Endothelial cell (in vitro differentiated cells): ENCODE measurements around the gene ALDH16A1. TPM values are rescaled to one million over a fixed set of nuclear protein-coding genes. Genes with fewer than 3 reads are reported as not detected.
A peak's percentile ranks its signal among the peaks of the same experiment; 100 is the strongest.

Experiments
- DNase-seq: peaks from one replicate; pipeline ENCODE4 v3.0.0; 2021; ENCODE audit warnings: low spot score
- H3K27ac Mint-ChIP-seq: one replicate; pipeline ENCODE4 v1.8.0; 2021; ENCODE audit warnings: mixed read lengths, inconsistent platforms; ENCODE audit not compliant: unreplicated experiment
- H3K27me3 Mint-ChIP-seq: one replicate; pipeline ENCODE4 v1.8.0; 2021; ENCODE audit warnings: mild to moderate bottlenecking, moderate library complexity, mixed read lengths, inconsistent platforms; ENCODE audit not compliant: unreplicated experiment
- H3K36me3 Mint-ChIP-seq: one replicate; pipeline ENCODE4 v1.8.0; 2021; ENCODE audit warnings: mild to moderate bottlenecking, low read depth, mixed read lengths, inconsistent platforms; ENCODE audit not compliant: unreplicated experiment
- H3K4me1 Mint-ChIP-seq: one replicate; pipeline ENCODE4 v1.8.0; 2021; ENCODE audit warnings: mild to moderate bottlenecking, mixed read lengths, inconsistent platforms; ENCODE audit not compliant: unreplicated experiment
- H3K4me3 Mint-ChIP-seq: one replicate; pipeline ENCODE4 v1.8.0; 2021; ENCODE audit warnings: mild to moderate bottlenecking, mixed read lengths, inconsistent platforms; ENCODE audit not compliant: unreplicated experiment
- H3K9me3 Mint-ChIP-seq: one replicate; pipeline ENCODE4 v1.8.0; 2021; ENCODE audit warnings: mixed read lengths, inconsistent platforms; ENCODE audit not compliant: unreplicated experiment
- total RNA-seq: library from RNA; stranded (reverse); fragmentation: NEBNext Ultra II Directional; extraction: Animal tissue kit (Norgen Biotek cat#: 25700); gene quantifications from one replicate; pipeline ENCODE4 v1.2.1, GENCODE V29; 2021; ENCODE audit not compliant: unreplicated experiment
- TF ChIP-seq, protein P1 (sequence below): fragments of 200-600 bp; sonication (generic); IDR thresholded peaks from one replicate; pipeline ENCODE4 v1.5.0; 2021; ENCODE audit warnings: antibody characterized with exemption; ENCODE audit not compliant: unreplicated experiment

The ALDH16A1 gene
- total RNA-seq, 1 donor from 2014 or later = 49.6 TPM

DNA sequence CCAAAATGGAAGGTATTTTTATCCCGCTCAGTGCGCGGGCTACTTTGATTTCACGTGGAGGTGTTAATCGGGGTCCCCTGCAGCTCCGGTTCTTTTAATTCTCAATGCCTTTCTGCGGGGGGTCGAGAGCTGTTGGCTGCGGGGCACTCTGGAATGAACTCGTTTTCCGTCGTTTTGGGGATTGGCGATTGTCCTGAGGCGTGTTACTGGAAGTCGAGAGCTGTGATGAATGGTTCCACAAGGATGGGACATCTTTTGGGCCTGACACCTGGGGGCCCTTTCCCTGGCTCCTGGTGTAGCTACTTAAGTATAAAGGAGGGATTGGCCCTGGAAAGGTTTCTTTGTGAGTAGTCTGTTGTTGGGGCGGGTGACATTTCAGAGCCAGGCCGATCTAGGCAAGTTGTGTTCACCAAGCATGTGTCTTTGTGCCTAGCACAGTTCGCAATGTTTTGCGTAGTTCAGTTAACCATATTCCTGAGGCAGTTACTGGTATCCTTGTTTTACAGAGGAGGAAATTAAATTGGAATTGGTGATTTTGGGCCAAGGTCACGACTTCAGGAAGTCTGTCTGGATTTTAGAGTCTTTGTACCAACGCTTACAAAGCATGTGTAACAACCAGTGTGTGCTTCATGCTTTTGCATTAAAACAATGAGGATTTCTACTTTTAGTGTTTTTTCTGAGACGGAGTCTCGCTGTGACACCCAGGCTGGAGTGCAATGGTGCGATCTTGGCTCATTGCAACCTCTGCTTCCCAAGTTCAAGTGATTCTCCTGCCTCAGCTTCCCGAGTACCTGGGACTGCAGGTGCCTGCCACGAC lies 35.2 kb downstream of the ALDH16A1 start:
- Mint-ChIP-seq H3K36me3 (peaks cover 38% of the 10 kb centered on the region), H3K4me1 (peaks cover 22% of the 10 kb centered on the region), H3K4me3 (peak overlapping the region; percentile 100), H3K27me3 (peaks cover 24% of the 10 kb centered on the region), H3K9me3 (no peaks in the 10 kb centered on the region), H3K27ac (peak overlapping the region; percentile 95)
- TF ChIP-seq, protein P1, sequence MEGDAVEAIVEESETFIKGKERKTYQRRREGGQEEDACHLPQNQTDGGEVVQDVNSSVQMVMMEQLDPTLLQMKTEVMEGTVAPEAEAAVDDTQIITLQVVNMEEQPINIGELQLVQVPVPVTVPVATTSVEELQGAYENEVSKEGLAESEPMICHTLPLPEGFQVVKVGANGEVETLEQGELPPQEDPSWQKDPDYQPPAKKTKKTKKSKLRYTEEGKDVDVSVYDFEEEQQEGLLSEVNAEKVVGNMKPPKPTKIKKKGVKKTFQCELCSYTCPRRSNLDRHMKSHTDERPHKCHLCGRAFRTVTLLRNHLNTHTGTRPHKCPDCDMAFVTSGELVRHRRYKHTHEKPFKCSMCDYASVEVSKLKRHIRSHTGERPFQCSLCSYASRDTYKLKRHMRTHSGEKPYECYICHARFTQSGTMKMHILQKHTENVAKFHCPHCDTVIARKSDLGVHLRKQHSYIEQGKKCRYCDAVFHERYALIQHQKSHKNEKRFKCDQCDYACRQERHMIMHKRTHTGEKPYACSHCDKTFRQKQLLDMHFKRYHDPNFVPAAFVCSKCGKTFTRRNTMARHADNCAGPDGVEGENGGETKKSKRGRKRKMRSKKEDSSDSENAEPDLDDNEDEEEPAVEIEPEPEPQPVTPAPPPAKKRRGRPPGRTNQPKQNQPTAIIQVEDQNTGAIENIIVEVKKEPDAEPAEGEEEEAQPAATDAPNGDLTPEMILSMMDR = no peak
- no peak for DNase-seq

DNA sequence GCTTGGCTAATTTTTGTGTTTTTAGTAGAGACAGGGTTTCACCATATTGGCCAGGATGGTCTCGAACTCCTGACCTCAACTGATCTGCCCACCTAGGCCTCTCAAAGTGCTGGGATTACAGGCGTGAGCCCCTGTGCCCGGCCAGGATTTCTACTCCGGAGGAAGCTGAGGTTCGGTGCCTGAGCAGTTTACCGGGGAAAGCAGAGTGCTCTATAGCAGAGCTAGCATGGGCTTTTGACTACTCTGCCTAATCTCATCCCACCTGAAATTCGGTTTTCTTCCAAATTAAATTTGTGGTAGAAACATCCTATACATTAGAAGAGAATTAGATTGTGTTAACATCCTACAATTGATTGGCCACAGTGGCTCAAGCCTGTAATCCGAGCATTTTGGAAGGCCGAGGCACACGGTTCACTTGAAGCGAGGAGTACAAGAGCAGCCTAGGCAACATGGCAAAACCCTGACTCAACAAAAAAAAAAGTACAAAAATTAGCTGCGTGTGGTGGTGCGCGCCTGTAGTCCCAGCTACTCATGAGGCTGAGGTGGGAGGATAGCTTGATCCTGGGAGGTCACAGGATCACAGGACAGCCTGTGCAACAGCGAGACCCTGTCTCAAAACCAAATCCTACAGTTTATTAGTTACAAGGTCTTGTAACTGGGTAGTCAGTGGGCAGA lies 36.0 kb downstream of the ALDH16A1 start:
- H3K4me1 Mint-ChIP-seq = peaks cover 22% of the 10 kb centered on the region
- no peak for DNase-seq
- H3K9me3 Mint-ChIP-seq = no peaks in the 10 kb centered on the region
- H3K4me3 Mint-ChIP-seq = peak overlapping the region; percentile 100
- H3K27ac Mint-ChIP-seq = peak overlapping the region; percentile 80
- H3K36me3 Mint-ChIP-seq = peaks cover 38% of the 10 kb centered on the region
- H3K27me3 Mint-ChIP-seq = peaks cover 24% of the 10 kb centered on the region
- TF ChIP-seq, protein P1 = no peak

DNA sequence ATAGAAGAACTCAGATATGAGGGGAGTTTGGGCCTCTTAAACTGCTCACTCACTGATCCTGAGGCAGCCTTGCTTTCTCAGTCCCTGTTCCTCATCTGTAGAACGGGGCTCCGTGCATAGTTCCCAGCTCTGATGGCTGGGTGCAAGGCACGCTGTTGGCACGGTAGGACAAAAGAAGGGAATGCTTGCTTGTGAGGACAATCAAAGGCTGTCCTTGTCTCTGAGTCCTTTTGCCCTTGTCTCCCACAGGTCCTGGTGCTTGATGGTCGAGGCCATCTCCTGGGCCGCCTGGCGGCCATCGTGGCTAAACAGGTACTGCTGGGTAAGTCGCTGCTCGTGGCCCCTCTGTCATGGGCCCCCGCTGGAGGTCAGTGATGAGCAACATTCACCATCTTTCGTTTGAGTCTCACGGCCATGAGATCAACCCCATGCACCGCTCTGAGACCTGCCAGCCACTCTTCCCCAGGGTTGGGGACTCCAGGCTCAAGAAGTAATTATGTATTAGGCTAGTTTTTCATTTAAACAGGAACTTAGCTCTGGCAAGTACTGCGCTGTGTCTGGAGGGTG lies 36.7 kb downstream of the ALDH16A1 start:
- TF ChIP-seq, protein P1 = no peak

DNA sequence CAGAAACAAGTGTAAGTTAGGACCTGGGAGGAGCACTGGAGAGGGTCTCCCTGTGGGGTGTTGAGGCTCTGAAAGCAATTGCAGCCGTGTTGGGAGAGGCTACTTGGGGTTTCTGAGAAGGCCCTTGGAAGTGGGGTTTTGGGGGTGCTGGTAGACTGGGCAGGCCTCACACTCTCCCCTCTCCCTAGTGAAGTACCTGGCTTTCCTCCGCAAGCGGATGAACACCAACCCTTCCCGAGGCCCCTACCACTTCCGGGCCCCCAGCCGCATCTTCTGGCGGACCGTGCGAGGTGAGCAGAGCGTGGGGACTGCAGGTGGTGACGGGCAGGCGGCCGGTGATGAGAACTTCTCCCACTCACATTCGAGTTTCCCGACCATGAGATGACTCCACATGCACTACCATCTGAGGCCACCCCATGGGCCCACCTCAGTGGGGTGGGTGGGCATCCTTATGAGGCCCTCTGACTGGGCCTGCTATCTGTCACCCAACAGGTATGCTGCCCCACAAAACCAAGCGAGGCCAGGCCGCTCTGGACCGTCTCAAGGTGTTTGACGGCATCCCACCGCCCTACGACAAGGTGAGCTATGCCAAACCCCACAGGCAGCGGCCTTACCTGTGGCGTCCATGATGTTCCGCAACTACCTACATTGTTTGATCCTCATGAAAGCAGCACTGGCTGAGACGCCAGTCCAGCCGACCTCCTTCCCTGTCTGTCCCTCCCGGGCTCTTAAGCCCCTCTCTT lies 37.4 kb downstream of the ALDH16A1 start:
- peak overlapping the region; percentile 24 for H3K27ac Mint-ChIP-seq
- no peak for DNase-seq
- TF ChIP-seq, protein P1 = no peak
- peaks cover 26% of the 10 kb centered on the region for H3K27me3 Mint-ChIP-seq
- peaks cover 22% of the 10 kb centered on the region for H3K4me1 Mint-ChIP-seq
- H3K4me3 Mint-ChIP-seq = no peak overlapping the region
- no peaks in the 10 kb centered on the region for H3K9me3 Mint-ChIP-seq
- H3K36me3 Mint-ChIP-seq = peaks cover 38% of the 10 kb centered on the region

More for the DNA sequence above, 36.7 kb downstream of the ALDH16A1 start:
- H3K36me3 Mint-ChIP-seq = peaks cover 38% of the 10 kb centered on the region
- H3K4me3 Mint-ChIP-seq = peak overlapping the region; percentile 100
- peaks cover 24% of the 10 kb centered on the region for H3K27me3 Mint-ChIP-seq
- peaks cover 22% of the 10 kb centered on the region for H3K4me1 Mint-ChIP-seq
- peak overlapping the region; percentile 24 for H3K27ac Mint-ChIP-seq
- no peak for DNase-seq
- no peaks in the 10 kb centered on the region for H3K9me3 Mint-ChIP-seq
